Hepatocyte (in vitro differentiated cells): ENCODE results near the gene PRSS57.

Experiments used
- EZH2 ChIP-seq: fragments of 200-600 bp; sonication (generic); IDR thresholded peaks from 2 replicates; pipeline ENCODE4 v1.6.1; 2016; ENCODE audit warnings: antibody characterized with exemption, mild to moderate bottlenecking, borderline replicate concordance
- TF ChIP-seq, protein P1 (sequence below): fragments of 200-600 bp; sonication (generic); IDR thresholded peaks from 2 replicates; pipeline ENCODE4 v1.5.1; 2016; ENCODE audit warnings: antibody characterized with exemption, mild to moderate bottlenecking; ENCODE audit not compliant: poor library complexity

DNA sequence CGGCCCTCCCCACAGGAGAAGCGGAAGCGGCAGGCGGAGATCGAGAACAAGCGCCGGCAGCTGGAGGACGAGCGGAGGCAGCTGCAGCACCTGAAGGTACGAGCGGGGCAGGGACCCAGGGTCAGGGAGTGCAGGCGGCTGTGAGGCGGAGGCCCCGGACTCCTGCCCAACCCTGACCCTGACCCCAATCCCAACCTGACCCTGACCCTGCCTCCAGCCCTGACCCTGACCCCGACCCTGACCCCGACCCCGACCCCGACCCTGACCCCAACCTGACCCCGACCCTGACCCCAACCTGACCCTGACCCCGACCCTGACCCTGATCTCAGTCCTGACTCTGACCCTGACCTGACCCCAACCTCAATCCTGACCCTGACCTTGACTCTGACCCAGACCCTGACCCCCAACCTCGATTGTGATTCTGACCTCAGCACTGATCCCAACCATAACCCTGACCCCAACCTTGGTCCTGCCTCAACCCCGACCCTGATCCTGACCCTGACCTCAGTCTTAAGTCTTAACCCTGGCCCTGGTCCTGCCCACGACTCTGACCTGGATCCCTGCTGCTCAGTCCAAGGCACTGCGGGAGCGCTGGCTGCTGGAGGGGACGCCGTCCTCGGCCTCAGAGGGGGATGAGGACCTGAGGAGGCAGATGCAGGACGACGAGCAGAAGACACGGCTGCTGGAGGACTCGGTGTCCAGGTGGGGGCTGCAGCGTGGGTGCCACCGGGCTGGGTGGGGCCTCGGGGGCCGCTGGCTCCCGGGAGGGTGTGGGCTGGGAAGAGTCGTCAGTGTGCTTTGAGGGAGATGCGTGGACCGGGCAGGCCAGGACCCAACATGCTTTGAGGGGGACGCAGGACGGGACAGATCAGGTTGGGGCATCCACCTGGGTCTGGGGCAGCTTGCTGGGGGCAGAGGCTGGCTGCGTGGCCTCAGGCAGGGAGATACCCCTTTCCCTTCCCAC, 32.0 kb upstream of the PRSS57 start:
- TF ChIP-seq, protein P1, sequence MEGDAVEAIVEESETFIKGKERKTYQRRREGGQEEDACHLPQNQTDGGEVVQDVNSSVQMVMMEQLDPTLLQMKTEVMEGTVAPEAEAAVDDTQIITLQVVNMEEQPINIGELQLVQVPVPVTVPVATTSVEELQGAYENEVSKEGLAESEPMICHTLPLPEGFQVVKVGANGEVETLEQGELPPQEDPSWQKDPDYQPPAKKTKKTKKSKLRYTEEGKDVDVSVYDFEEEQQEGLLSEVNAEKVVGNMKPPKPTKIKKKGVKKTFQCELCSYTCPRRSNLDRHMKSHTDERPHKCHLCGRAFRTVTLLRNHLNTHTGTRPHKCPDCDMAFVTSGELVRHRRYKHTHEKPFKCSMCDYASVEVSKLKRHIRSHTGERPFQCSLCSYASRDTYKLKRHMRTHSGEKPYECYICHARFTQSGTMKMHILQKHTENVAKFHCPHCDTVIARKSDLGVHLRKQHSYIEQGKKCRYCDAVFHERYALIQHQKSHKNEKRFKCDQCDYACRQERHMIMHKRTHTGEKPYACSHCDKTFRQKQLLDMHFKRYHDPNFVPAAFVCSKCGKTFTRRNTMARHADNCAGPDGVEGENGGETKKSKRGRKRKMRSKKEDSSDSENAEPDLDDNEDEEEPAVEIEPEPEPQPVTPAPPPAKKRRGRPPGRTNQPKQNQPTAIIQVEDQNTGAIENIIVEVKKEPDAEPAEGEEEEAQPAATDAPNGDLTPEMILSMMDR = no peak
- no peak for TF ChIP-seq EZH2
